Liver (tissue), 9 donors: ENCODE measurements around the gene HNMT. TPM values are rescaled to one million over a fixed set of nuclear protein-coding genes. Genes with fewer than 3 reads are reported as not detected.

Experiments used
- DNase-seq: peaks from one replicate; pipeline ENCODE4 v3.0.0-alpha.2; 2017; ENCODE audit warnings: low spot score
- H3K27ac ChIP-seq, 2 donors: one replicate each; pipeline ENCODE4 v1.7.0; 2013; ENCODE audit warnings: inconsistent platforms in 2 of 2, low read length in 2 of 2, control low read depth in 1 of 2, low read depth in 1 of 2, mild to moderate bottlenecking in 1 of 2
- H3K27me3 ChIP-seq, 4 donors: one replicate each; pipeline versions ENCODE4 v1.6.1 to v1.7.0; 2013; ENCODE audit warnings: low read length in 3 of 4, inconsistent platforms in 1 of 4, mild to moderate bottlenecking in 1 of 4, moderate library complexity in 1 of 4; ENCODE audit not compliant: control insufficient read depth in 4 of 4, insufficient read depth in 4 of 4
- H3K36me3 ChIP-seq, 4 donors: one replicate each; pipeline versions ENCODE4 v1.6.1 to v1.7.0; 2013; ENCODE audit warnings: low read length in 3 of 4, mild to moderate bottlenecking in 3 of 4, low read depth in 1 of 4, moderate library complexity in 1 of 4; ENCODE audit not compliant: control insufficient read depth in 4 of 4, insufficient read depth in 3 of 4
- H3K4me1 ChIP-seq, 4 donors: one replicate each; pipeline versions ENCODE4 v1.6.1 to v1.7.0; 2013; ENCODE audit warnings: low read length in 3 of 4, mild to moderate bottlenecking in 3 of 4, moderate library complexity in 1 of 4; ENCODE audit not compliant: control insufficient read depth in 4 of 4, insufficient read depth in 4 of 4
- H3K4me3 ChIP-seq, 3 donors: one replicate each; pipeline versions ENCODE4 v1.6.1 to v1.7.0; 2013; ENCODE audit warnings: low read length in 3 of 3, control low read depth in 1 of 3, low read depth in 1 of 3, mild to moderate bottlenecking in 1 of 3
- H3K9ac ChIP-seq, 2 donors: one replicate each; pipeline ENCODE4 v1.7.0; 2013; ENCODE audit warnings: low read length in 2 of 2, mild to moderate bottlenecking in 2 of 2, moderate library complexity in 2 of 2, control low read depth in 1 of 2, low read depth in 1 of 2
- H3K9me3 ChIP-seq, 4 donors: one replicate each; pipeline versions ENCODE4 v1.6.1 to v1.7.0; 2013; ENCODE audit warnings: low read length in 3 of 4; ENCODE audit not compliant: control insufficient read depth in 4 of 4
- EGR1 ChIP-seq, 2 donors: IDR thresholded peaks; 2 replicates each; pipeline ENCODE4 v1.6.1; 2016 to 2018; ENCODE audit warnings: antibody characterized with exemption in 2 of 2, low read depth in 2 of 2
- FOXA1 ChIP-seq: IDR thresholded peaks from 2 replicates; pipeline ENCODE4 v1.6.1; 2016; ENCODE audit warnings: antibody characterized with exemption
- FOXA2 ChIP-seq: IDR thresholded peaks from 2 replicates; pipeline ENCODE4 v1.6.1; 2016; ENCODE audit warnings: antibody characterized with exemption
- HNF4A ChIP-seq, 2 donors: conservative IDR thresholded peaks; 2 replicates each; pipeline ENCODE4 v1.6.1; 2016; ENCODE audit warnings: antibody characterized with exemption in 2 of 2, mild to moderate bottlenecking in 2 of 2
- HNF4G ChIP-seq: IDR thresholded peaks from 2 replicates; pipeline ENCODE4 v1.6.1; 2016; ENCODE audit warnings: antibody characterized with exemption
- JUND ChIP-seq, 2 donors: IDR thresholded peaks; 2 replicates each; pipeline ENCODE4 v1.6.1; 2016; ENCODE audit warnings: antibody characterized with exemption in 2 of 2
- NR2F2 ChIP-seq: IDR thresholded peaks from 2 replicates; pipeline ENCODE4 v1.6.1; 2016; ENCODE audit warnings: antibody characterized with exemption
- RAD21 ChIP-seq, 2 donors: IDR thresholded peaks; 2 replicates each; pipeline ENCODE4 v1.6.1; 2016; ENCODE audit warnings: antibody characterized with exemption in 2 of 2, mild to moderate bottlenecking in 2 of 2
- RXRA ChIP-seq, 2 donors: IDR thresholded peaks; 2 replicates each; pipeline ENCODE4 v1.6.1; 2017 to 2018; ENCODE audit warnings: antibody characterized with exemption in 2 of 2, mild to moderate bottlenecking in 1 of 2
- SP1 ChIP-seq: IDR thresholded peaks from 2 replicates; pipeline ENCODE4 v1.6.1; 2018; ENCODE audit warnings: antibody characterized with exemption, mild to moderate bottlenecking
- TAF1 ChIP-seq: conservative IDR thresholded peaks from 2 replicates; pipeline ENCODE4 v1.6.1; 2016; ENCODE audit warnings: antibody characterized with exemption, mild to moderate bottlenecking
- YY1 ChIP-seq: IDR thresholded peaks from 2 replicates; pipeline ENCODE4 v1.6.1; 2016; ENCODE audit warnings: antibody characterized with exemption, mild to moderate bottlenecking
- WGBS: extraction: QIAGEN DNeasy Blood & Tissue Kit; methylation state at CpG from one replicate; pipeline ENCODE4 v1.1.7; 2013; 5-methylcytosine and 5-hydroxymethylcytosine counted together
- polyA plus RNA-seq, 2 donors: library from polyadenylated mRNA; stranded (reverse) in 1 of 2; unstranded in 1 of 2; fragments of 200-250 nt in 1 of 2; fragments of >200 nt in 1 of 2; fragmentation: Nextera tagmentation in 1 of 2; extraction: Ambion mirVana in 1 of 2; gene quantifications; one replicate each; pipeline versions ENCODE4 v1.2.1 to v1.2.3, GENCODE V29; 2013 to 2015
- total RNA-seq, 2 donors: library from RNA; depleted of rRNA; stranded (reverse); fragments of >200 nt; gene quantifications; one replicate each; pipeline ENCODE4 v1.2.3, GENCODE V29; 2014
- TF ChIP-seq, protein P1 (sequence below): fragments of 150-350 bp; IDR thresholded peaks from 2 replicates; pipeline ENCODE4 v1.5.1; 2017; ENCODE audit warnings: improper control_type of control experiment, low read depth, low read length; ENCODE audit not compliant: missing input control
- TF ChIP-seq, protein P2 (sequence below): IDR thresholded peaks from 2 replicates; pipeline ENCODE4 v1.6.1; 2016; ENCODE audit warnings: antibody characterized with exemption
- TF ChIP-seq, protein P3 (sequence below): IDR thresholded peaks from 2 replicates; pipeline ENCODE4 v1.6.1; 2016; ENCODE audit warnings: antibody characterized with exemption, mild to moderate bottlenecking
- donor health status: healthy.
- donor health status: healthy.
- donor health status: healthy.
- donor health status: healthy.
- donor health status: healthy.

HNMT gene
- total and polyA plus RNA-seq, 4 donors = 44.4 to 103 (median 78.5) TPM

DNA sequence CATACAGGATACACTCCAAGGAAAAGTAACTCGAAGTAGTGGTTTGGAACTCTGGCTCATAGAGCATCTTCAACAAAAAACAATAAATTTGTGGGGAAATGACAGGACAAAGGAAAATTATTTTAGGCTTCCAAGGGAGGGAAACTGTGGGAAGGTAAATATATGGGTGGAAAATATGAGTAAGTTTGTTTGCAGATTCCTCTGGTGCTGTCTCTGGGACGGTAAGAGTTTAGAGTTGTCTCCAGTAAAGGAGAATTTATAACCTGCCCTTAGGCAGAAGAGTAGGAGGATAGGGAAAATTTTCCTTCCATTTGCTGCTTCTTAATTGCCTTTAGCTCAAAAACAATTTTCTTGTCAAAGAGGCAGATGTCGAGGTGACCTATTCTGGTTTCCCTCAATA, 19.3 kb downstream of the HNMT start:
- H3K9me3 ChIP-seq = no peaks in the 10 kb centered on the region

DNA sequence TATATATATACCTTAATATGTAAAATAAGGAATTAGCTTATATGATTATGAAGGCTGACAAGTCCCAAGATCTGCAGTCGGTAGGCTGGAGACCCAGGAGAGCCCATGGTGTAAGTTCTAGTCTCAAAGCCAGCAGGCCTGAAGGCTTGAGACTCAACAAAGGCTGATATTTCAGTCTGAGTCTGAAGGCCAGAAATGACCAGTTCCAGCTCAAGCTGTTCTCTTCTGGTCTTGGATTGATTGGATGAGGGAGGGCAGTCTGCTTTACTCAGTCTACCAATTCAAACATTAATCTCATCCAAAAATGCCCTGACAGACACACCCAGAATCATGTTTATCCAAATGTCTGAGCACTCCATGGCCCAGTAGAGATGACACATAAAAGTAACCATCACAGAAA, 22.0 kb downstream of the HNMT start:
- no peak overlapping the region for H3K4me3 ChIP-seq
- TF ChIP-seq, protein P1, sequence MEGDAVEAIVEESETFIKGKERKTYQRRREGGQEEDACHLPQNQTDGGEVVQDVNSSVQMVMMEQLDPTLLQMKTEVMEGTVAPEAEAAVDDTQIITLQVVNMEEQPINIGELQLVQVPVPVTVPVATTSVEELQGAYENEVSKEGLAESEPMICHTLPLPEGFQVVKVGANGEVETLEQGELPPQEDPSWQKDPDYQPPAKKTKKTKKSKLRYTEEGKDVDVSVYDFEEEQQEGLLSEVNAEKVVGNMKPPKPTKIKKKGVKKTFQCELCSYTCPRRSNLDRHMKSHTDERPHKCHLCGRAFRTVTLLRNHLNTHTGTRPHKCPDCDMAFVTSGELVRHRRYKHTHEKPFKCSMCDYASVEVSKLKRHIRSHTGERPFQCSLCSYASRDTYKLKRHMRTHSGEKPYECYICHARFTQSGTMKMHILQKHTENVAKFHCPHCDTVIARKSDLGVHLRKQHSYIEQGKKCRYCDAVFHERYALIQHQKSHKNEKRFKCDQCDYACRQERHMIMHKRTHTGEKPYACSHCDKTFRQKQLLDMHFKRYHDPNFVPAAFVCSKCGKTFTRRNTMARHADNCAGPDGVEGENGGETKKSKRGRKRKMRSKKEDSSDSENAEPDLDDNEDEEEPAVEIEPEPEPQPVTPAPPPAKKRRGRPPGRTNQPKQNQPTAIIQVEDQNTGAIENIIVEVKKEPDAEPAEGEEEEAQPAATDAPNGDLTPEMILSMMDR = no peak
- TF ChIP-seq HNF4A (conservative IDR thresholded peaks at IDR 0.05) (no peak), RXRA (IDR thresholded peaks at IDR 0.05) (no peak), TAF1 (no peak), NR2F2 (no peak), FOXA1 (no peak), HNF4G (no peak), EGR1 (IDR thresholded peaks at IDR 0.05; ENCODE audit: low read depth in 2 of 2) (no peak), YY1 (no peak)
- TF ChIP-seq, protein P2, sequence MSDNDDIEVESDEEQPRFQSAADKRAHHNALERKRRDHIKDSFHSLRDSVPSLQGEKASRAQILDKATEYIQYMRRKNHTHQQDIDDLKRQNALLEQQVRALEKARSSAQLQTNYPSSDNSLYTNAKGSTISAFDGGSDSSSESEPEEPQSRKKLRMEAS = no peak
- H3K27me3 ChIP-seq = no peaks in the 10 kb centered on the region
- WGBS = 93% methylated on average over 1 of the region's 1 CpG
- no peak for DNase-seq
- H3K27ac ChIP-seq = no peak overlapping the region
- H3K36me3 ChIP-seq = peaks cover 6 to 50% (median 34%) of the 10 kb centered on the region in 4 donors
- no peak overlapping the region for H3K9ac ChIP-seq
- peaks cover 0 to 3% (median 1%) of the 10 kb centered on the region in 4 donors for H3K9me3 ChIP-seq
- peaks cover 0 to 2% (median 0%) of the 10 kb centered on the region in 4 donors for H3K4me1 ChIP-seq

More for the DNA sequence above, 19.3 kb downstream of the HNMT start:
- H3K27me3 ChIP-seq = no peaks in the 10 kb centered on the region
- whole genome bisulfite sequencing = 96% methylated on average over 3 of the region's 3 CpGs
- H3K9ac ChIP-seq = no peak overlapping the region
- H3K36me3 ChIP-seq = peaks cover 8 to 32% (median 21%) of the 10 kb centered on the region in 4 donors
- no peak for DNase-seq
- H3K4me1 ChIP-seq = peaks cover 0 to 2% (median 0%) of the 10 kb centered on the region in 4 donors
- no peak overlapping the region for H3K4me3 ChIP-seq
- H3K27ac ChIP-seq = no peak overlapping the region
- TF ChIP-seq, protein P1 = no peak
- TF ChIP-seq HNF4A (conservative IDR thresholded peaks at IDR 0.05) (no peak), FOXA2 (no peak), TAF1 (no peak), NR2F2 (no peak), RAD21 (IDR thresholded peaks at IDR 0.05) (no peak), JUND (IDR thresholded peaks at IDR 0.05) (no peak), SP1 (no peak)
- TF ChIP-seq, protein P3, sequence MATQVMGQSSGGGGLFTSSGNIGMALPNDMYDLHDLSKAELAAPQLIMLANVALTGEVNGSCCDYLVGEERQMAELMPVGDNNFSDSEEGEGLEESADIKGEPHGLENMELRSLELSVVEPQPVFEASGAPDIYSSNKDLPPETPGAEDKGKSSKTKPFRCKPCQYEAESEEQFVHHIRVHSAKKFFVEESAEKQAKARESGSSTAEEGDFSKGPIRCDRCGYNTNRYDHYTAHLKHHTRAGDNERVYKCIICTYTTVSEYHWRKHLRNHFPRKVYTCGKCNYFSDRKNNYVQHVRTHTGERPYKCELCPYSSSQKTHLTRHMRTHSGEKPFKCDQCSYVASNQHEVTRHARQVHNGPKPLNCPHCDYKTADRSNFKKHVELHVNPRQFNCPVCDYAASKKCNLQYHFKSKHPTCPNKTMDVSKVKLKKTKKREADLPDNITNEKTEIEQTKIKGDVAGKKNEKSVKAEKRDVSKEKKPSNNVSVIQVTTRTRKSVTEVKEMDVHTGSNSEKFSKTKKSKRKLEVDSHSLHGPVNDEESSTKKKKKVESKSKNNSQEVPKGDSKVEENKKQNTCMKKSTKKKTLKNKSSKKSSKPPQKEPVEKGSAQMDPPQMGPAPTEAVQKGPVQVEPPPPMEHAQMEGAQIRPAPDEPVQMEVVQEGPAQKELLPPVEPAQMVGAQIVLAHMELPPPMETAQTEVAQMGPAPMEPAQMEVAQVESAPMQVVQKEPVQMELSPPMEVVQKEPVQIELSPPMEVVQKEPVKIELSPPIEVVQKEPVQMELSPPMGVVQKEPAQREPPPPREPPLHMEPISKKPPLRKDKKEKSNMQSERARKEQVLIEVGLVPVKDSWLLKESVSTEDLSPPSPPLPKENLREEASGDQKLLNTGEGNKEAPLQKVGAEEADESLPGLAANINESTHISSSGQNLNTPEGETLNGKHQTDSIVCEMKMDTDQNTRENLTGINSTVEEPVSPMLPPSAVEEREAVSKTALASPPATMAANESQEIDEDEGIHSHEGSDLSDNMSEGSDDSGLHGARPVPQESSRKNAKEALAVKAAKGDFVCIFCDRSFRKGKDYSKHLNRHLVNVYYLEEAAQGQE = no peak
